Left colon (tissue), 2 donors: Measurements from ENCODE around the gene NHERF2. TPM values are rescaled to one million over a fixed set of nuclear protein-coding genes. Genes with fewer than 3 reads are reported as not detected.

Source experiments
- ATAC-seq: fragments of 200-7000 bp; cut with Tn5 transposase; one replicate; pipeline ENCODE4 v1.9.1; 2020; ENCODE audit warnings: mild to moderate bottlenecking, moderate library complexity
- DNase-seq, 2 donors: peaks; one replicate each; pipeline ENCODE4 v3.0.0-alpha.2; 2020
- intact Hi-C, 2 donors: fragments of 100-400 bp; cut with DNase I in 1 of 2; cut with micrococcal nuclease in 1 of 2; formaldehyde crosslinking; loops; one replicate each; pipeline versions ENCODE4 v1.11.2 to v1.14.0; 2022; cut with DNase I, micrococcal nuclease
- total RNA-seq, 2 donors: library from RNA; stranded (reverse); fragmentation: NEBNext Ultra II Directional; extraction: Animal tissue kit (Norgen Biotek cat#: 25700); gene quantifications; one replicate each; pipeline ENCODE4 v1.2.1, GENCODE V29; 2021
- donor health status: DM: no; HTN: no; CAD: no.
- donor health status: DM: yes; HTN: yes; CAD: no.

Gene NHERF2
- total RNA-seq, 2 donors from 2014 or later = 69.3 to 73.7 TPM

DNA sequence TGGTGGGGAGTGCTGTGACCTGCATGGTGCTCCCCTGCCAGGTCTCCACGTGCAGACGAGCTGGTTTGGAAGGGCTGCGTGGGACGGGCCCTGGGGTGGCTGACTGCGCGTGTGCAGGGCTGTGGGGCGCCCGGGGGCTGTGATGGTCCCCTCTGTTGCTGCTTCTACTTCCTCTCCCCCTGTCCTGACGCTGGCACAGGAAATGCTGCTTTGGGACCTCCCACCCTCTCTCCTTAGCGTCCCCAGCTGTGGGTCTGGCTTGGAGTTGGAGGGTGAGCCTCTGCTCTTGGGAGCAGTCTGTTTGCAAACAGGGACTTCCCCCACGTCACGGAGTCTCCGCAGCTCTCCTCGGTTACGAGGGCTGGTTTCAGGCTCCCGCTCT, 56.3 kb downstream of the NHERF2 start:
- ATAC-seq (no peak), DNase-seq (no peak)
- intact Hi-C loops = no loop called here

DNA sequence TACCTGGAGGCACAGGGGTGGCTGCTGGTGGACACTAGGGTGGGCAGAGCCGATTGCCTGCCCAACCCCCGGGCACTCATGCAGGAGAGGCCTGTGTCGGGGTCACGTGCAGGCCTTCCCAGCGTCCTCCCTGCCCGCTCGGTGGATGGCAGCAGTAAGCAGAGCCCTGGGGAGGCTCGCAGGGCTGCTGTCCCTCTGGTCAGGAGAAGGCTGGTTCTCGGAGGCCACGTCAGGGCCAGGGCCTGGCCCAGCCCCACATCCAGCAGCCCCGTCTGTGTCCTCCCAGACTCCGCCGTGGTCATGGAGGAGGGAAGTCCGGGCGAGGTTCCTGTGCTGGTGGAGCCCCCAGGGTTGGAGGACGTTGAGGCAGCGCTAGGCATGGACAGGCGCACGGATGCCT, 56.7 kb downstream of the NHERF2 start:
- DNase-seq = no peak
- intact Hi-C loops = no loop called here

DNA sequence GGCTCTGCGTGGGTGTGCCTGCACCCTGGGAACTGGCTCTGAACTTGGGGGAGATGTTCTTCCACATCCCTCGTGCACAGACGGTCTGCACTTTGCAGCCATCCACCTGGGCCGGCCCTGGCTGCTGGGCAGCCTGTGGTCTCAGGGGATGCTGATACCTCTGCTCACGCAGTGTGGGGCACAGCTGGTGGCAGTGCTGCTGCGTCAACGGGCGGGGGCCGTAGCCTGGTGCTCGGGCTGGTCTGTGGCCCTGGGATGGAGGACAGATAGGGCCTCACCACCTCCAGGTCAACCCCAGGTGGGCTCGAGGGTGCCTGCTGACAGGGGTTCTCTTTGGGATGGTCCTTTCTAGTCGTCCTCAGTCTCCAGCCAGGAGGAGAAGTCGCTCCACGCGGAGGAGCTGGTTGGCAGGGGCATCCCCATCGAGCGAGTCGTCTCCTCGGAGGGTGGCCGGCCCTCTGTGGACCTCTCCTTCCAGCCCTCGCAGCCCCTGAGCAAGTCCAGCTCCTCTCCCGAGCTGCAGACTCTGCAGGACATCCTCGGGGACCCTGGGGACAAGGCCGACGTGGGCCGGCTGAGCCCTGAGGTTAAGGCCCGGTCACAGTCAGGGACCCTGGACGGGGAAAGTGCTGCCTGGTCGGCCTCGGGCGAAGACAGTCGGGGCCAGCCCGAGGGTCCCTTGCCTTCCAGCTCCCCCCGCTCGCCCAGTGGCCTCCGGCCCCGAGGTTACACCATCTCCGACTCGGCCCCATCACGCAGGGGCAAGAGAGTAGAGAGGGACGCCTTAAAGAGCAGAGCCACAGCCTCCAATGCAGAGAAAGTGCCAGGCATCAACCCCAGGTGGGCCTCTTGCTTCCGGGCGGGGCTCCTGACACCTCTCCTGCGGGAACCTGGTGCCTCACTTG, 57.4 kb downstream of the NHERF2 start:
- intact Hi-C loops = no loop called here
- DNase-seq (no peak), ATAC-seq (no peak)

More for the DNA sequence above, 56.7 kb downstream of the NHERF2 start:
- ATAC-seq = no peak

DNA sequence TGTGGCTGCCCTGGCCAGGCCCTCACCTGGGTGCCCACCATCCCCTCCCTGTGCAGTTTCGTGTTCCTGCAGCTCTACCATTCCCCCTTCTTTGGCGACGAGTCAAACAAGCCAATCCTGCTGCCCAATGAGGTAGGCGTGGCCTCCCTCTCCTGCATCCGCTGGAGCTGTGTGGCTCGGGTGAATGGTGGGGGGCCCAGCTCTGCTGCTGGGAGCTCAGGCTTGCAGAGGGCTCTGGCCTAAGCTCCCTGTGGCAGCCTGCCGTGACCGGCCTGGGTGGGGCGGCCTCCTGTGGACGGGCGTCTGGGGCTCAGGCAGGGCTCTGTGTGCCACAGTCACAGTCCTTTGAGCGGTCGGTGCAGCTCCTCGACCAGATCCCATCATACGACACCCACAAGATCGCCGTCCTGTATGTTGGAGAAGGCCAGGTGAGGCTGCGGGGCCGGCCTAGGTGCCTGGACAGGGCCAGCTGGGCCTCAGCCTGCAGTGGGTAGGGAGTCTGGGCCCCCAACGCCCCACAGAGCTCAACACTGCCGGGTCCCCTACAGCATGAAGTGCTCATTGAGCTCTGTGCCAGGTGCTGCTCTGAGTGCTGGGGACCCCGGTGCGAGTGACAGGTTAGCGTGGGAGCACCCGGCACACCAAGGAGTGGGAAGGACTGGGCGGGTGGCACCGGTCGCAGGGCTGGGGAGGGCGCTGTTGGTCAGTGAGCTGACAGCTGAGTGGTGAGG, 58.4 kb downstream of the NHERF2 start:
- DNase-seq (no peak), ATAC-seq (no peak)
- intact Hi-C loops = no loop called here

DNA sequence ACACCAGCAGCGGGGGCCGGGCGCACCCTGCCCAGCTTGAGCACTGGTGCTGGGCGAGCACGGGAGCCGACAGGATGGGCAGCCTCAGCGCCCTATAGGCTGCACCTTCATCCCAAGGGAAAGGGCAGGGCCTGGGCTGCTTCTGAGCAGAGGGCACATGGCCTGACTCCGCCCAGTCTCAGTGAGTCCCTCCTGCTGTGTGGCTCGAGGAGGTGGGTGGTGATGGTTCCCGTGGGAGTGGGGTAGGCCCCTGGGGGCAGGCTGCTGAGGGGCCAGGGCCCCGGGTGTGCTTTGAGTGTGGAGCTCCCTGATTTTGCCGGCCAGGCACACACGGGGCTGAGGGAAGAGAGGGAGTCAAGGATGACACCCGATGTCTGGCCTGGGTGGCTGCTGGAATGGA, 59.0 kb downstream of the NHERF2 start:
- ATAC-seq (no peak), DNase-seq (no peak)
- intact Hi-C loops = no loop called here

DNA sequence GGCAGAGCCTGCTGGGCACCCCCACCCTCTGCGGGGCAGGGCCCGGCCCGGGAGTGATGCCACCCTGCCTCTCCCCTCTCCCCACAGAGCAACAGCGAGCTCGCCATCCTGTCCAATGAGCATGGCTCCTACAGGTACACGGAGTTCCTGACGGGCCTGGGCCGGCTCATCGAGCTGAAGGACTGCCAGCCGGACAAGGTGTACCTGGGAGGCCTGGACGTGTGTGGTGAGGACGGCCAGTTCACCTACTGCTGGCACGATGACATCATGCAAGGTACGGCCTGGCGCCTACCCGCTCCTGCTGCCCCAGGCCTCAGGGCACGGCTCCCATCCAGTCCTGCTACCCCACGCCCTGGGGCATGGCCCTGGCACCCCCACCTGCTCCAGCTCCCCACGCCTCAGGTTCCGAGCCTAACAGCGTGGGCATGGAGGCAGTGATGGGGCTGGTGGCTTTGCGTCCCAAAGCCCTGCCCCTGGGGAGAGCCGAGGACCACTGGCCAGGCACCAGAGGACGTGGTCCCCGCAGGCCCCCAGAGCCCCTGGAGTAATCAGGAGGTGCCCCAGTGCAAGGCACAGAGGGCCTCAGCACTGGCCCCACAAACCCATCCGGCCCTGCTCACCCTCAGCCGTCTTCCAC, 59.5 kb downstream of the NHERF2 start:
- ATAC-seq (no peak), DNase-seq (no peak)
- intact Hi-C loops = no loop called here

DNA sequence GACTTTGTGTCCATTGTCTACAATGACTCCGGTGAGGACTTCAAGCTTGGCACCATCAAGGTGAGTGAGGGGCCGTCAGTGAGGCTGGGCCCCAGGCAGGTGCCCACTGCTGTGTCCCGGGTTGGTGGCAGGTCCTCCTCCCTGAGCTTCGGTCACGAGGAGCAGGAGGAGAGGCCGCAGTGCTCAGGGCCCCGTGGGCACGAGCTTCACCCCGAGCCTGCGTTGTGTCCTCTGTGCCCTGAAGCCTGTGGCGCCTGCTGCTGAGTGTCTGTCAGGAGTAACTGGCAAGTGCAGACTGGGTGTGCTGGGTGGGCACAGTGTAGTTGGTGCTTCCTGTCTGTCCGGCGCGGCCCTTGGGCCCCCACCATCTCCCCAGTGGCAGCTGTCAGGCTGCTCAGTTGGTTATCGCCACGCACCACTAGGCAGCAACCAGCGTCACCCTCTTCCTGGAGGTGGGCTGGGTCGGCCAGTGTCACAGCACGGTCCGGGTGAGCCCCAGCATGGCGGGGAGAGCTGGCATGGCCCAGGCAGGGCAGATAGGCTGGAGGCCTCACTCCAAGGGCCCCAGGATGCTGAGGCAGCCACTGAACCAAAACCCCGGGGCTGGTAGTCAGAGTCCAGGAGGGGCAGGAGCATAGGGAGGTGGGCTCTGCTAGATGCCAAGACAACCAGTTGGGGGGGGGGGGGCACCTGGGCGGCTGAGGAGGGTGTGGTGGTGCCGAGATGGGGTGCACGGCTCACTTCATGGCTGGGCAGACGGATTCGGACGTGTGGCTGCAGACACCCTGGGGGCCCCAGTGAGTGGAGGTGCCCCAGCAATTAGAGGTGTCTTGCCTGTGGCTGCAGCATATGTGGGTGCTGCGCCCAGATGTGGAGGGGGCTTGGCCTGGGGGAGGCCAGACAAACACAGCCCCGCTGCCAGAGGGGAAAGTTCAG, 60.4 kb downstream of the NHERF2 start:
- ATAC-seq (no peak), DNase-seq (no peak)
- intact Hi-C loops = no loop called here

DNA sequence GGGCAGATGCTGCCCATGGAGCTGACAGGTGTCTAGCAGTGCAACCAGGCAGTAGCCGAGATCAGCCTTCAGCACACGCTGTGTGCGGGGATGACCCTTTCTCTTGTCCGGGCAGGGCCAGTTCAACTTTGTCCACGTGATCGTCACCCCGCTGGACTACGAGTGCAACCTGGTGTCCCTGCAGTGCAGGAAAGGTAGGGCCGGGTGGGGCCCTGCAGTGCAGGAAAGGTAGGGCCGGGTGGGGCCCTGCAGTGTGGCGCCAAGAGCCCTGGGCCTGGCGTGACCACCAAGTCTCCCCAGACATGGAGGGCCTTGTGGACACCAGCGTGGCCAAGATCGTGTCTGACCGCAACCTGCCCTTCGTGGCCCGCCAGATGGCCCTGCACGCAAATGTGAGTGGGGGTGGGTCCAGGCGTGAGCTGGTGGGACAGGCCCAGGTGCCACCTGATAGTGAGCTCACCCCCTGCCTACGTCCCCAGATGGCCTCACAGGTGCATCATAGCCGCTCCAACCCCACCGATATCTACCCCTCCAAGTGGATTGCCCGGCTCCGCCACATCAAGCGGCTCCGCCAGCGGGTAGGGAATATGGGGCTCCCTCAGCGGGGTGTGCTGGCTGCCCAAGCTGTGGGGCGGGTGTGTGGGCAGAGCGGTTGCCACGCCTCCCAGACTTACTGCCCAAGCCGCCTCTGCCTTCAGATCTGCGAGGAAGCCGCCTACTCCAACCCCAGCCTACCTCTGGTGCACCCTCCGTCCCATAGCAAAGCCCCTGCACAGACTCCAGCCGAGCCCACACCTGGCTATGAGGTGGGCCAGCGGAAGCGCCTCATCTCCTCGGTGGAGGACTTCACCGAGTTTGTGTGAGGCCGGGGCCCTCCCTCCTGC, 61.3 kb downstream of the NHERF2 start:
- intact Hi-C loops = no loop called here
- DNase-seq (peak in 1 of 2 donors; percentile 49), ATAC-seq (no peak)

Other genes with a start within 250 kb of the NHERF2 start
- gene SPSB3, start 244.3 kb upstream of the NHERF2 start, total RNA-seq = 10 to 100 TPM; 37.9 to 49.1 TPM
- 10 to 100 TPM; 29.4 to 34.4 TPM for gene NUBP2, start 243.9 kb upstream of the NHERF2 start, total RNA-seq
- 1 to 10 TPM in 1 of 2 donors, under 1 TPM in 1; 0.58 to 1.3 TPM for gene IGFALS, start 233.2 kb upstream of the NHERF2 start, total RNA-seq
- gene HAGH, start 200.1 kb upstream of the NHERF2 start, total RNA-seq = 10 to 100 TPM; 64.5 to 85.0 TPM
- 10 to 100 TPM; 60.0 to 66.9 TPM for gene FAHD1, start 199.7 kb upstream of the NHERF2 start, total RNA-seq
- not detected for gene MEIOB, start 154.7 kb upstream of the NHERF2 start, total RNA-seq
- 10 to 100 TPM in 1 of 2 donors, under 1 TPM in 1; 0.31 to 11.8 TPM for gene HS3ST6, start 108.5 kb upstream of the NHERF2 start, total RNA-seq
- gene MSRB1, start 83.7 kb upstream of the NHERF2 start, total RNA-seq = 10 to 100 TPM; 46.0 to 46.6 TPM
- not detected for gene RPL3L, start 72.2 kb upstream of the NHERF2 start, total RNA-seq
- 100 to 1,000 TPM; 224 to 273 TPM for gene NDUFB10, start 67.4 kb upstream of the NHERF2 start, total RNA-seq
- gene RPS2, start 62.1 kb upstream of the NHERF2 start, total RNA-seq = 1,000 to 10,000 TPM; 1,705 to 1,742 TPM
- not detected for gene RNF151, start 60.0 kb upstream of the NHERF2 start, total RNA-seq
- 10 to 100 TPM; 22.0 to 23.6 TPM for gene TBL3, start 54.8 kb upstream of the NHERF2 start, total RNA-seq
- 10 to 100 TPM; 34.6 to 49.0 TPM for gene NOXO1, start 45.4 kb upstream of the NHERF2 start, total RNA-seq
- gene GFER, start 42.7 kb upstream of the NHERF2 start, total RNA-seq = 10 to 100 TPM; 73.7 to 82.3 TPM
- gene SYNGR3, start 36.9 kb upstream of the NHERF2 start, total RNA-seq = 1 to 10 TPM; 1.6 to 3.0 TPM
- 10 to 100 TPM; 45.8 to 52.8 TPM for gene ZNF598, start 17.1 kb upstream of the NHERF2 start, total RNA-seq
- gene NPW, start 7.1 kb upstream of the NHERF2 start, total RNA-seq = 1 to 10 TPM; 1.9 to 2.5 TPM
- gene NTHL1, start 20.9 kb downstream of the NHERF2 start, total RNA-seq = 10 to 100 TPM; 27.3 to 29.5 TPM
- 100 to 1,000 TPM; 115 to 118 TPM for gene TSC2, start 21.1 kb downstream of the NHERF2 start, total RNA-seq
- 10 to 100 TPM; 75.1 to 76.7 TPM for gene PKD1, start 109.0 kb downstream of the NHERF2 start, total RNA-seq
- gene RAB26, start 121.7 kb downstream of the NHERF2 start, total RNA-seq = 10 to 100 TPM; 24.9 to 27.2 TPM
- 10 to 100 TPM; 94.5 to 99.8 TPM for gene TRAF7, start 128.9 kb downstream of the NHERF2 start, total RNA-seq
- under 1 TPM; 0.11 to 0.15 TPM for gene CASKIN1, start 169.7 kb downstream of the NHERF2 start, total RNA-seq
- gene MLST8, start 178.6 kb downstream of the NHERF2 start, total RNA-seq = 10 to 100 TPM; 26.7 to 31.4 TPM
- gene BRICD5, start 184.0 kb downstream of the NHERF2 start, total RNA-seq = 10 to 100 TPM in 1 of 2 donors, 1 to 10 TPM in 1; 6.1 to 14.4 TPM
- gene PGP, start 187.9 kb downstream of the NHERF2 start, total RNA-seq = 10 to 100 TPM; 16.3 to 24.3 TPM
- 10 to 100 TPM; 23.6 to 25.1 TPM for gene E4F1, start 196.7 kb downstream of the NHERF2 start, total RNA-seq
- gene DNASE1L2, start 209.5 kb downstream of the NHERF2 start, total RNA-seq = under 1 TPM; 0.75 to 0.82 TPM
- 100 to 1,000 TPM; 113 to 132 TPM for gene ECI1, start 224.7 kb downstream of the NHERF2 start, total RNA-seq
- 100 to 1,000 TPM in 1 of 2 donors, 10 to 100 TPM in 1; 99.3 to 127 TPM for gene RNPS1, start 241.2 kb downstream of the NHERF2 start, total RNA-seq